ENCODE data around the gene SLC39A11. TPM values are rescaled to one million over a fixed set of nuclear protein-coding genes. Genes with fewer than 3 reads are reported as not detected.

The SLC39A11 gene
- total RNA-seq, 1 donor from 2014 or later: 23.2 TPM

DNA sequence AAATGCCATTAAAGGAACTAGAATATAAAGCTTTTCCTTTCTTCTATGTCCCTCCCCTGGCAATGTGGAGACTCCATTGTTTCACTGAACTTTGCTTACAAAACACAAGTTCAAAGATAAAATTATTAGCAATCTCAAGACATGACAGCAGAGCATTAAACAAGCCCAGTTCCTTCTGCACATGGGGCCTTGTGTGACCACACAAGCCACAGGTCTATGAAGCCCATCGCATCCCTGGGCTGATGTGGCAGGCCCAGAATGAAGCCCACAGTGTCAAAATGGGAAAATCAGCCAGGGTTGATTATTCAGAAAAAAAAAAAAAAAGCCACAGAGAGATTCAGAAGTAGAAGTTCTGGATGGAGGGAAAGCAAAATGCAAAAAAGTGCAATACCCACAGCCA lies 12.9 kb upstream of the SLC39A11 start:
- TF ChIP-seq, protein P1, sequence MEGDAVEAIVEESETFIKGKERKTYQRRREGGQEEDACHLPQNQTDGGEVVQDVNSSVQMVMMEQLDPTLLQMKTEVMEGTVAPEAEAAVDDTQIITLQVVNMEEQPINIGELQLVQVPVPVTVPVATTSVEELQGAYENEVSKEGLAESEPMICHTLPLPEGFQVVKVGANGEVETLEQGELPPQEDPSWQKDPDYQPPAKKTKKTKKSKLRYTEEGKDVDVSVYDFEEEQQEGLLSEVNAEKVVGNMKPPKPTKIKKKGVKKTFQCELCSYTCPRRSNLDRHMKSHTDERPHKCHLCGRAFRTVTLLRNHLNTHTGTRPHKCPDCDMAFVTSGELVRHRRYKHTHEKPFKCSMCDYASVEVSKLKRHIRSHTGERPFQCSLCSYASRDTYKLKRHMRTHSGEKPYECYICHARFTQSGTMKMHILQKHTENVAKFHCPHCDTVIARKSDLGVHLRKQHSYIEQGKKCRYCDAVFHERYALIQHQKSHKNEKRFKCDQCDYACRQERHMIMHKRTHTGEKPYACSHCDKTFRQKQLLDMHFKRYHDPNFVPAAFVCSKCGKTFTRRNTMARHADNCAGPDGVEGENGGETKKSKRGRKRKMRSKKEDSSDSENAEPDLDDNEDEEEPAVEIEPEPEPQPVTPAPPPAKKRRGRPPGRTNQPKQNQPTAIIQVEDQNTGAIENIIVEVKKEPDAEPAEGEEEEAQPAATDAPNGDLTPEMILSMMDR (conservative IDR thresholded peaks at IDR 0.05): no peak

DNA sequence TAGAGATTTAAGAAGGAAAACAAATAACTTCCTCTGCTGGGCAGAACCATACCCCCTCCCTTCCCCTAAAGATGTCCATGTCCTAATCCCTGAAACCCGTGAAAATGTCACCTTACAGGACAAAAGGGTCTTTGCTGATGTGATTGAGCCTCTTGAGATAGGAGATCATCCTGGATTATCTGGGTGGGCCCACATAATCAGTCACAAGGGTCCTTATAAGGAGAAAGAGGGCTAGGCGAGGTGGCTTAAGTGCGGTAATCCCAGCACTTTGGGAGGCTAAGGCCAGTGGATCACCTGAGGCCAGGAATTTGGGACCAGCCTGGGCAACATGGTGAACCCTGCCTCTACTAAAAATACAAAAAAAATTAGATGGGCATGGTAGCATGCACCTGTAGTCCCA lies 12.0 kb upstream of the SLC39A11 start:
- Mint-ChIP-seq H3K4me1 (ENCODE audit: unreplicated experiment) (no peaks in the 10 kb centered on the region), H3K36me3 (no peaks in the 10 kb centered on the region), H3K4me3 (no peak overlapping the region), H3K9me3 (no peaks in the 10 kb centered on the region), H3K27me3 (no peaks in the 10 kb centered on the region), H3K27ac (no peak overlapping the region)
- DNase-seq (ENCODE audit: extremely low spot score, unreplicated experiment): no peak
- TF ChIP-seq, protein P1 (conservative IDR thresholded peaks at IDR 0.05): no peak

More for the DNA sequence above, 12.9 kb upstream of the SLC39A11 start:
- no peak overlapping the region for H3K4me3 Mint-ChIP-seq
- no peak for DNase-seq (ENCODE audit: extremely low spot score, unreplicated experiment)
- no peaks in the 10 kb centered on the region for H3K4me1 Mint-ChIP-seq (ENCODE audit: unreplicated experiment)
- no peaks in the 10 kb centered on the region for H3K36me3 Mint-ChIP-seq
- no peak overlapping the region for H3K27ac Mint-ChIP-seq
- no peaks in the 10 kb centered on the region for H3K9me3 Mint-ChIP-seq
- H3K27me3 Mint-ChIP-seq: no peaks in the 10 kb centered on the region

DNA sequence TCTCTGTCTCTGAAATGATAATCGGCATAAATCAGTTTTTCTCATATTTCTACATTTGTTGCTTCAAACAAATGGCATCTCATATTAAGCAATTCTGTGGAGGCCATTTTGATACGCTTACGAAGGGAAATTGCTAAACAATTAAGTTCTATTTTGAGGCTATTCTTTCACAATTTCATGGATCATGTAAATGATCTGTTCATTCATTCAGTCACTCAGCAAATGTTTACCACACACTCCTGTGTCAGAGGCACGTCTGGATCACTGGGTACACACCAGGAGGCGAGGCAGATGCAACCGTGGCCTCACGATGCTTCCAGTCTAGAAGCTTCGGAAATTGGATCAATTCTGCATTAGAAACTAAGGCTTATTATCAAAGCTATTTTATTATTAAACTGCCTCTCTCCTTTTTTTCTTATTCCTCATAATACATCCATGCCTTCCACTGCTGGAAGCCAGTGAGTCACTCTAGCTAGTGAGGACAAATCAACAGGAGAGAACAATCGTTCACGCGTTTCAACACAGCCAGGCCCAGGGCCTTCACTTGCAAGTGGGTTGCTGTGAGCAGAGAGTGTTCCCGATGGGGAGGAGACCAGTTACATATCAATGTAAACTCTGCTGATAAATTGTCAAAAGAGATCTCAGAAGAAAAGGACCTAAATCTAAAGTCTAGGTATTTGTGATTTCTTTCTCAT lies 11.3 kb upstream of the SLC39A11 start:
- no peak for DNase-seq (ENCODE audit: extremely low spot score, unreplicated experiment)
- no peaks in the 10 kb centered on the region for H3K27me3 Mint-ChIP-seq
- H3K27ac Mint-ChIP-seq: no peak overlapping the region
- TF ChIP-seq, protein P1 (conservative IDR thresholded peaks at IDR 0.05): no peak
- no peaks in the 10 kb centered on the region for H3K36me3 Mint-ChIP-seq
- no peaks in the 10 kb centered on the region for H3K9me3 Mint-ChIP-seq
- H3K4me1 Mint-ChIP-seq (ENCODE audit: unreplicated experiment): no peaks in the 10 kb centered on the region
- H3K4me3 Mint-ChIP-seq: no peak overlapping the region

DNA sequence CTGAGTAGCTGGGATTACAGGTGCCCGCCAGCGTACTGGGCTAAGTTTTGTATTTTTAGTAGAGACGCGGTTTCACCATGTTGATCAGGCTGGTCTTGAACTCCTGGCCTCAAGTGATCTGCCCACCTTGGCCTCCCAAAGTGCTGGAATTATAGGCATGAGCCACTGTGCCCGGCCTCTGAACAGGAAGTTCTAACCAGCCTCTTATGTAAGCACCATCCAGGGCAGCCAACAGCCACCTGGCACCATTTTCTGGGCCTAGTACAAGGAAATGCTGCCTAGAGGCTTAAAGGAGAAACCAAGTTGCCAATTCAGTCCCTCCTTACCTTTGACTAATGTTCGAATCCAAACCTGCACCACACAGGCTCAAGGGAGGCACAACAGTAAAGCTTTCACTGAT lies 8.5 kb upstream of the SLC39A11 start:
- no peak for DNase-seq (ENCODE audit: extremely low spot score, unreplicated experiment)
- H3K9me3 Mint-ChIP-seq: no peaks in the 10 kb centered on the region
- TF ChIP-seq, protein P1 (conservative IDR thresholded peaks at IDR 0.05): no peak
- H3K27ac Mint-ChIP-seq: no peak overlapping the region
- no peaks in the 10 kb centered on the region for H3K36me3 Mint-ChIP-seq
- no peaks in the 10 kb centered on the region for H3K4me1 Mint-ChIP-seq (ENCODE audit: unreplicated experiment)
- peaks cover 3% of the 10 kb centered on the region for H3K27me3 Mint-ChIP-seq
- H3K4me3 Mint-ChIP-seq: no peak overlapping the region

DNA sequence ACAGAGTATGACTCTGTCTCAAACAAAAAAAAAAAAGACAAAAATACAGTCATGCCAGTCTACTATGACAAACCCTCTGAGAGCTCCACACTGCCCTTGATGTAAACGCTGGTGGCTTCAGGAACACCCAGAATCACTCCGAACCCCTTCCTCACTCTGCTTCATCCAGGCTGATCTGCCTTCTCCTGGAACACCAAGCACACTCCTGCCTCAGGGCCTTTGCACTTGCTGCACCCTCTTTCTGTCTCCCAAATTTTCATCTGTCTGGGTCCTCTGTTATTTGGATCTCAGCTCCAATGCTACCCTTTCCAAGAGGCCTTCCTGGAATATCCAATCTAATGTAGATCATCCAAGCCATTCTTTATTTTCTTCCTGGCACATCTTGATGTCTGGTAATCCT lies 7.9 kb upstream of the SLC39A11 start:
- peaks cover 7% of the 10 kb centered on the region for H3K27me3 Mint-ChIP-seq
- H3K27ac Mint-ChIP-seq: no peak overlapping the region
- TF ChIP-seq, protein P1 (conservative IDR thresholded peaks at IDR 0.05): no peak
- H3K36me3 Mint-ChIP-seq: no peaks in the 10 kb centered on the region
- no peaks in the 10 kb centered on the region for H3K9me3 Mint-ChIP-seq
- H3K4me3 Mint-ChIP-seq: no peak overlapping the region
- H3K4me1 Mint-ChIP-seq (ENCODE audit: unreplicated experiment): no peaks in the 10 kb centered on the region
- no peak for DNase-seq (ENCODE audit: extremely low spot score, unreplicated experiment)

Measured in type B pancreatic cell (in vitro differentiated cells).